Measurements from ENCODE around the gene PTTG2.
A peak's percentile ranks its signal among the peaks of the same experiment; 100 is the strongest.

PTTG2 gene

DNA sequence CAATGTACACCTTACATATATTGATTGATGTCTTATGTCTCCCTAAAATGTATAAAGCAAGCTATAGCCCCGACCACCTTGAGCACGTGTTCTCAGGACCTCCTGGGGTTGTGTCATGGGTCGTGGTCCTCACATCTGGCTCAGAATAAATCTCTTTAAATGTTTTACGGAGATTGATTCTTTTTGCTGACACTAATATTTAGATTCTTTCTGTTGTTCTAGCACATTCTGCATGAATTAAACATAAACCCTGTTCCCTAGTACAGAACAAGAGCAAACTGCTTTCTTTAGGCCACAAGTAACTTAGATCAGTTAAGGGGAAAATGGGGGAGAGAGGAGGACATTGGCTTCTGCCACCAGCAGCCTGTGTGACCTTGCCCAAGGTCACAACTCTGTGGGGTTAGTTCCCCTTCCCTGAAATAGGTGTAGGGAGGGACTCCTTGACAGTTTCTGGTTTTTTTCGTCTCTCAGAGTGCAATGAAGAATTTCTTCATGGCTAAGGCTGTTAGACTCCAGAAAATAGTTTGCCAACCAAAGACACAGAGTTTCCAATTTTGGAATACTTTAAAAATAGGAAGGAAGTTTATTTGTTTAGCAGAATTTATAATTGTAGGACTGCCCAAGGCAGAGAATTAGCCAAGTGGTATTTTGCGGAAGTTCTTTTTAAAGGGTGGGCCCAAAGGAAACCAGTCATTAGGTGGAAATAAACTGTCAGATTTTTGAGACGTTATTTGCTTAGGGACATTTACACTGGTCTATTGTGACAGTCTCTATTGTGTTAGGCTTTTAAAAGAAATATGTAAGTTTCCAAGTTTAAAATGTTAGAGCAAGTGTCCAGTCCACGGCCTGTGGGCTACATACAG is 29.4 kb downstream of the PTTG2 start:
- no peak for DNase-seq

DNA sequence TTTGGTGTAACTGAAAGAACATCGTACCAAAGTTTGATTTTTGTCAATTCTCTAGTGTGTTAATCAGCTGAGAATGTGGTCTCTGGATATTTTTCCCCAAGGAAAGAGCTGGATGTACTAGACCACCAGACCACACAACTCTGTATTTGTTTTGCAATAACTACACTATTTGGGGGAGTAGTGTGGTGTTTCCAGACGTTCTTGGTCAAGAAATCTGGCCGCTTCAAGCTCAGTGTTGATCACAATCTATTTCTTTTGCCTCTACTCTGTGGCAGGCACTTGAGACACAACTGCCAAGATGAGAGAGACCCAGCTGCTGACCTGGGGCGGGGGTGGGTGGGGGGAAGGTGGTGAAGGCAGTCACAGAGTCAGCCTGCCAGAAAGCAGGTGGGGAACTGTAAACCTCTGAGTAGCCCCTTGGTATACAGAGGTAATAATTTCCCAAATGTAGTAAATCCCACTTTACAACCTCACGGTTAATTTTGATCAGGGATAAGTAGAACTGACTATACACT is 30.6 kb downstream of the PTTG2 start:
- no peak for DNase-seq

DNA sequence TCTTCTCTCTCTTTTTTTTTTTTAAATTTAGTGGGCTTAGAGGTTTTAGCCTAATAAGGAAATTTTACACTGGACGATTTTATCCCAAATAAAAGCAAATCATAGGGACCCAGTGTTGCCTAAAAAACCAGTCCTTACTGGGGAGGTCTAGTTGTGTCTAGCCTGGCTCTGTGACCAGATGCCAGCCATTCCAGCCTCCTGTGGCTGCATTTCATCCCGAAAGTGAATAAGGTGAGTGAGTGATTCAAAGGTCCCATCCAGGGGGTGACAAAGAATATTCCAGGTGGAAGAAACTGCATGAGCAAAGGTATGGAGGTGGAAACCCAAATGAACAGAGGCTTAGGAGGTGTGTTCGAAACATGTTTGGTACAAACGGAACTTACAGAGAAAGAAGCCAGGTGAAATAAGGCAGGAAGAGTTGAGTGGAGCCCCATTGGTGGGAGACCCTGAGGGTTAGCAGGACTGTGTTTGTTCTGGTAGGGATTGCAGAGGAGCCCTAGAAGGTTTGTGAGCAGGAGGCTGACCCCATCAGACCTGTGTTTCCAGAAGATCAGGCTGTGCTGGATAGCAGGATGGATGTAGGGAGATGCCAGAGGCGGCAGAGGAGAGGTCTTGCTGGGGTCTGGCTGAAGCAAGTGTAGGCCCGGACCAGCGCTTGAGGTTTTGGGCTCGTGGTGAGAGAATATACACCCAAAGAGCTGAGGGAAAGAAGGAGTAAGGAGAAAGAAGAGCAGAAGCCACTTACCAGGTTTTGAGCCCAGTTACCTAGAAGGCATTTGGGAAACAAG is 31.6 kb downstream of the PTTG2 start:
- DNase-seq, result no peak

DNA sequence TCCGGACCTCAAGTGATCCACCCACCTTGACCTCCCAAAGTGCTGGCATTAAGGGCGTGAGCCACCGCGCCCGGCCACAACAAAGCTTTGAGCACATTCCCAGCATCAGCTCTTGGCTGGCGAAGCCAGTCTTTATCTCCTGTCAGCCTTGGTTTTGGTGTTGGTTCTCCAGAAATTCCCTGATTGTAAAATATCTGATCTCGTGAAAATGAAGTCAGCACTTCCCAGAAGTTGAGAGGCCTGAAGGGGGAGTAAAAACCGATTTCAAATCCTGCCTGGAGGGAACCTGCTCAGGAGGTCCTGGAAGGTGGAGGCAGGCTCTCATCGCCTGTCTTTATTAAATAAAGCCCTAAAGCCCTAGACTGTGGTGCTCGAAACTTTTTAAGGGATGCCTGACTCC is 33.6 kb downstream of the PTTG2 start:
- DNase-seq, result no peak

DNA sequence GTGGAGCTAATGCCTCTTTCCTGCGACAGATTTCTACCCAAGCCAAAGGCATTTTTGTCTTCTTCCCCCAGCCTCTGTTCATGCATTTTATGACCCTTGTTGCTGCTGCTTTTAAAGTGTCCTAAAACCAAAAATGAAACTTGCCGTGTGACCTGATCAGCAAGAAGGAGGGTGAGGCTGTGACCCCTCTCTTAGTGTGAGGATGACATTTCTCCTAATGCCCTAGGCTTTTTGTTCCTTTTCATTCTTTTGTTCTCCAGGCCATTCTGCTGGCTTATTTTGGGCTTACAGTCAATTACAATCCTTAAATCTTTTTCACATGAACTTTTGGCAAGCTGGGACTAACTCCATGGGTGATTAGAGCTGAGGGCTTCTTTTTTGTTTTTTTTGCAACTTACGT is 34.4 kb downstream of the PTTG2 start:
- no peak for DNase-seq

DNA sequence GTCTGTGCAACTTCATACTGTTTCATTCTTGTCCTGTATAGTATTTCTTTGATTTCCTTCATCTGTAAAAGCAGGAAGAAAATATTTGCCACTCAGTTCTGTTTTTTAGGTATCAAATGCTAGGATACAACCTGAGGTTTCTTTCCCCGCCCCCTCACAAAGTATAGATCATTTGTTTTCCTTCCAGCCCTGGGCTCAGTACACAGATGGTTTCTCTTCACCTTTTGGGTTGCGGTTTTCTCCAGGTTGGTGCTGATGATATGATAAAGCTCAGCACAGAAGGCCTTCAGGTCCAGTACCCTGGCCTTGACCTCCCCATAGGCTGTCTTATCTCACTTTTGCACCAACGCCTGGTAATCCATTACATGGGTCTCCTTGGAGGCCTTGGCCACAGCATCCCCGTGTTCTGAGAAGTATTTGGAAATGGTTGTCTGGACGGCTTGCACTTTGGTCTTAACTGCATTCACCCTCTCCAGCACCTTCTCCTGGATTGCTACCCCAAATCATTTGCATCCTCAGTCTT is 35.2 kb downstream of the PTTG2 start:
- DNase-seq, result no peak

DNA sequence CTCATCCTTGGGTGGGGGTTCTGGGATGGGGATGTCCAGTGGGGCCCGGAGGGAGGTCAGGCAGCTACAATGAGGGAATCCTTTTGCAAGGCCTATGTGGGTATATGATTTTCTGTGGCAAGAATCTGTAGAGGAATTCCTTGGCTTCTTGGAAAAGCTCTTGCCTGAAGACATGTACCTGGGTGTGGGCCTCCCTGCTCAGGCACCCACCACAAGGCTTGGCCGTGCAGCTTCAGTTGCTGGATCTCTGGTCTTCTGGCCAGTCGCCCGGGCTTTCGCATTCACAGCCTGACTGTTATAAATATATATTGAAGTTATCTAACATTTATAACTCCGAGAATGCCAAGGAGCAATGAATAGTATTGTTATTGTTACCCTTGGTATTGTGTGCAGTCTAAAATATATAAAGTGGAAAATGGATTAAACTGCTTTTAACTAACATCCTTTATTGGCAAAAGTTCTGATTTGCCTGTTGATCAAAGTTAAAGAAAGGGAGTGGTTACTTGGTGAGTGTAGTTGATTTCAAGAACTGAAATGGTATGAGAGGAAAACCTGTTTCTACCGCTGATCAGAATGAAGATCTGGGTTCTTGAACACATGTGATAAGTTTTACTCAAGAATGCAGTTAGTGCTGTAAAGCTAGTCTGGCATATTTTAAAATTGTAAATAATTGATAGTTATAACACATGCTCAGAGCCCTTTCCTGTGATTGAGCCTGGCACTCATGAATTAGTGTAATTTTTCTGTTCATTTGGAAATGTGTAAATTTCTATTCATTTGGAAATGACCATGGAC is 36.0 kb downstream of the PTTG2 start:
- DNase-seq, result no peak

DNA sequence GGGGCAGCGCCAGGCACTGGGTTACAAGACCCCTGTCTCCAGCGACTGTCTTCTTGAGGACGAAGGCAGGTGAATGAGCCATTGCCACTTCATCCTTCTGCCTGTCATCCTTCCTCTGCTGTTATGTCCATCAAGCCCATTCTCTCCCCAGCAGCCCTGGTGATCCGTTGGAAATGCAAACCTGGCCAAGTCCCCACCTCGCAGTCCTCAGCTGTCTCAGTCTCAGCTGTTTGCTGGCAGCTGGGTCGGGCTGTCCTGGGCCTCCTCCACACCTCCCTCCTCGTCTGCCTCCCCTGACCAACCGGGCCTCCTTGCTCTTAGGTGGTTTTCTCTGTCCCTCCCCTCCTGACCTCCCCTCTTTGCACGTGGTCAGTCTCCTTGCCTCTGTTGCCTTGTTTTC is 38.0 kb downstream of the PTTG2 start:
- no peak for DNase-seq

DNA sequence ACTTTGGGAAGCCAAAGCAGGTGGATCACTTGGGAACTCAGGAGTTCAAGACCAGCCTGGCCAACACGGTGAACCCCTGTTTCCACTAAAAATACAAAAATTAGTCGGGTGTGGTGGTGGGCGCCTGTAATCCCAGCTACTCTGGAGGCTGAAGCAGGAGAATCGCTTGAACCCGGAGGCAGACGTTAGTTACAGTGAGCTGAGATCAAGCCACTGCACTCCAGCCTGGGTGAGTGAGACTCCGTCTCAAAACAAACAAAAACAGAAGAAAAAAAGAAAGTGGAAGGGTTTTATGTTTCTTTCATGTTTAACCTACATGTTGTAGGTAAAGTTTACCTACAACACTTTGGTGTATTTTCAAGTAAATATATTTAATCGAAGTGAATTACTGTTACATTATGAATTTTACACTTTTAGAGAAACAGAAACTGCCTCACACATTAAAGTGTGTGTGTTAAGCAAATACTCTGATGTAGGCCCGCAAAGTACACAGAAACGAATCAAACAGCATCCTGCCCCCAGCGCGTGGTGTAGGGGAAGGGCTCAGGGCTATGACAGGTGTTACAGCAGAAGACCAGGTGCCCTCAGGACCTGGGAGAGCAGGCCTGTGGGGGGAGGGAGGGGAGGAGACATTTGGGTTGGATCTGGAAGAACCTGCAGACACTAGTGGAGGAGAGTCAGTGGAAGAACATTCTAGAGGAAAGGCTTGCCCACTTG is 39.0 kb downstream of the PTTG2 start:
- no peak for DNase-seq

DNA sequence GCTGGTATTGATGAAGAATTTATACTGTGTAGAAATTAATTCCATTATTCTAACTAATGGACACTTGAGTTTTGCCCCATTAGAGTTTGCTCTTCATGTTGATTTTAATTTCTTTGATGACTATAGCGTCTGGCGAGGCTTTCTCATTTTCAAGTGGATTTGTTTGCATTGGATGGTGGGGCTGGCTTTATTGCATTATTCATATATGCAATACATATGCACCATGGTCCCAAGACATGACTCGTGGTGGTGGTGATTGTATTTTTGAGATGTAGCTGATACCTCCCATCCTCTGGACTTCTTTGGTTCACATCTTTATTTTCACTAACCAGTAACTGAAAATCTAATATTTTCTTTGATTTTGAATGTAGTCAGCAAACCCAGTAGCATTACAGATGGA is 39.8 kb downstream of the PTTG2 start:
- no peak for DNase-seq

DNA sequence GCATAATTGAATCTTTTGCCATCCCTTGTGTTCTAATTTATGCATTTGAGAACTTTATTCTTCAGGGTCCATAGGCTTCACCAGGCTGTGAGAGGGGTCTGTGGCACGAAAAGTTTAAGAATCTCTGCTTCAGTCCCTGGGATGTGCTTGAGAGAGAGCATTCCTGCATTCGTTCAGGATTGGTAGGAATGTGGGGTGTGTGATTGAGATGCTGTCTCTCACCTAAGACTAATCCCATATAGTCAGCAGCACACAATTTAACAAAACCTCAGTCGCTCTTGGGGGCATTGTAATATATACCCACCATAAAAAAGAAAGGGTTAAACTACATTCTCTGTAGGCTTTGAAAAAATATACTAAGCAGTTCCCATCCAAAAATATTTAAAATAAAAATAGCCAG is 41.7 kb downstream of the PTTG2 start:
- no peak for DNase-seq

DNA sequence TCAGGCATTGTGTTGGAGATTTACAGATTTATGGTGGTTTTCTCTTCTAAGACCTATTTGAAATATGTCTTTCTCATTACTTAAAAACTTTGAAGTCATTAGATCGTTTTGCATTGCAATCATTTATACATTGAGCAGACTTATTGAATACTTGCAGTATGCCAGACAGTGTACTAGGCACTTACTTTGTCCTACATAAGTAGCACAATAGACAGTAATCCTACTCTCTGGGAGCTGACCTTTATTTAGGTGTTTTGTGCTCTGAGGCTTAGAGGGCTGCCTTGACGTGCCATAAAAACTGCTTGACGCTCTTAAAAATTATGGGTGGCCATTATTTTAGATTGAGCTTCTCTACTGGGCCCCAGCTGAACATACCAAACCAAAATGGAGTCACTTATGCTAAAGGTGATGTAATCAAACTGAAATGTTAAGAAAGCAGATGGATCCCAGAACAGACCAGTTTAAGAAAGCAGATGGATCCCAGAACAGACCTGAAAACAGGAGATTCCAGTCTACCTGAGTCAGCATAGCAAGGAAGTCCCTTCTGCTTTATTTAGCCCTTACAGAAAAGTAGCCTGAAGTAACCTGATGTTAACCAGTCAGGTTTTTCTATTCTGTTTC is 42.4 kb downstream of the PTTG2 start:
- no peak for DNase-seq

DNA sequence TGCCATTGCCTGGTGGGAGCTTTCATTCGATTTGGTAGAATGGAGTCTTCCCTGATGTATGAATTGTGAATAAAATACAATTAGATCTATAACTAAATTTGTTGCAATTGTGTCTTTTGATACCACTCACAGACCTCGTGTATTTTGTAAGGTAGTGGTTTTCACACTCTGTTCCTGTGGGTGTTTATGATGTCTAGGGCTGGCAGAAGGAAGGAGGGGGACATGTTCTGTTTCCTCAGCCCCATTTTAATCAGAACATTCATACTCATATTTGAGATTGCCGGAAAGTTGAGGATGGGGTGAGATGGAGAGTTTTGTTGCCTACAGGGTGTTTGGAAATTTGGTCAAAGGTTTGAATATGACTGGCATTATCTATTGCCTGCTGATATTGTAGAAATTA is 42.9 kb downstream of the PTTG2 start:
- DNase-seq, result no peak

DNA sequence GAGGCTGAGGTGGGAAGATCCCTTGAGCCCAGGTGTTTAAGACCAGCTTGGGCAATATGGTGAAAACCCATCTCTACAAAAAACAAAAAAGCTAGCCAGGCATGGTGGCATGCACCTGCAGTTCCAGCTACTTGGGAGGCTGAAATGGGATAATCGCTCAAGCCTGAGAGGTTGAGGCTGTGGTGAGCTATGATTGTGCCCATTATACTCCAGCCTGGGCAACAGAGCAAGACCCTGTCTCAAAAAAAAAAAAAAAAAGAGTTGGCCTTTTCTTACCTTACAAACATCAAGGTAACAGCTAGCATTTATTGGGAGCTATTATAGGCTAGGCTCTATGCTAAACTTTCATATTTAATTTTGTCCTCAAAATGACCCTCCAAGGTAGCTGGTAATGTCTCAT is 43.4 kb downstream of the PTTG2 start:
- no peak for DNase-seq

DNA sequence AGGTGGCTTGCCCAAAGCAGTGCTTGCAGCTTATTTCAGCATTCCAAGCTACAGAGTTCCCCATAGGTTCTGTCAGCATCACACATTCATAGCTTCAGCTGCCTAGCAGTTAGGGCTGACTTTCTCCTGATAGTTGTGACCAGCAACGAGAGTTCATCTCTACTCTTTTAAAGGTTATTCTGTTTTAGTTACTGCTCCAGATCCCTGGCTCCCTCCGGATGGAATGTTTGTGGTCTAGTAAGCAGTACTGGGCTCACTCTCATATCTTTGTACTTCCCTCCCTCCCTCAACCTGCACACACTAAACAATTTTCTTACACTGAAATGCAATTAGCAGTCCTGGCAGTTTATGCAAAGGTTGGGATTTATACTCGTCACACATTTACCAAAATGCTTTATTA is 43.9 kb downstream of the PTTG2 start:
- DNase-seq, result no peak

DNA sequence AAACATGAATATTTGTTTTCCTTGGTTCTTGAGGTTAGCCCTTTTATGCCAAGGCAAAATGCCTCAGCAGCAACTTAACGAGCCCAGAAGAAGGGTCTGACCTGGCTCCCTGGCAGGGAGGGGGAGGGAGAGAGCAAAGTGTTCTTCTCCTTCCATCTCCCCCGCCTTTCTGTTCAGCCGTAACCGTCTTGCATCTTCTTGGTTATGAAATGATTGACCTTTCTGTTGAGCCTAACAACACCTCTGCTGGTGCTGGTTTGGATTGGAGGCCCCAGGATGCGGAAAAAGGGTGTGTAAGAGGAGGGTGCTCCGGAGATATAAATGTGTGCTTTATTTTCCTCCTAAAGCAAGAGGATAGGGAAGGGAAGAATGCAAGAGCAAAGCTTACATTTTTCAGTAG is 44.7 kb downstream of the PTTG2 start:
- no peak for DNase-seq

DNA sequence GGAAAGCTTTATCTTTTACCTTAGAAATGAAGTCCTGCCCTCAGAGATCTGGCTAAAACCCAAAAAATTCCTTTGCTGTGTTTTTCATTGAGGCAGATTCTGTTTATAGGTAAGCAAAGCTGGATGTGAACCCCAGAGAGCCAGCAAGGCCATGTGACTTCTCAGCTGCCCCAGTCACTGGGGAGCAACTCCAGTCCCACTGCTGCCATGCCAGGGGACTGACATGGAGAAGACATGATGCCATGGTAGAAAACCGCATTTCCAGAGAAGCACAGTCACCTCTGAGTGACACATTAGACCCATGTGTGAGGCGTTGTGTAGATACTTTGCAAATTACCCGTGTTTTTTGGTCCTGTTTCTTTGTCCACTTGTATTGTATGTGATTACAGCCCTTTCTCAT is 45.4 kb downstream of the PTTG2 start:
- no peak for DNase-seq

DNA sequence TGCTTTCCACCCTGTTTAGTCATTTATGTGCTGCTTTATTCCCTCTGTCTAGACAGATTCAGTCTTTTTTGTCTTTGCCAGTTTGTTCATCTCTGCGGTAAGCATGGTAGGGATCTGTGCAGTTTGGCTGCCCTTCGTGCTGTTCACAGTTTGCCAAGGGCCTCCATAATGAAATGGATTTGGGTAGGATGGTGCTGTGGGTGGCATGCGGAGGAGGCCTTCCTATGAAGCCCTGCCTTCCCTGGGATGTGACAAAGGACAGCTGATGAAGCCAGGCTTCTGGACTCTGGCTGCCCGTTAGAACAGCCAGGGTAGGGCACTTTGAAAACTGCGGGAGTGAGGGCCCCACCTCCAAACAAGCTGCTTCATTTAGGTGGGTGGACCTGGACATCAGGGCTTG is 47.4 kb downstream of the PTTG2 start:
- DNase-seq, result no peak

DNA sequence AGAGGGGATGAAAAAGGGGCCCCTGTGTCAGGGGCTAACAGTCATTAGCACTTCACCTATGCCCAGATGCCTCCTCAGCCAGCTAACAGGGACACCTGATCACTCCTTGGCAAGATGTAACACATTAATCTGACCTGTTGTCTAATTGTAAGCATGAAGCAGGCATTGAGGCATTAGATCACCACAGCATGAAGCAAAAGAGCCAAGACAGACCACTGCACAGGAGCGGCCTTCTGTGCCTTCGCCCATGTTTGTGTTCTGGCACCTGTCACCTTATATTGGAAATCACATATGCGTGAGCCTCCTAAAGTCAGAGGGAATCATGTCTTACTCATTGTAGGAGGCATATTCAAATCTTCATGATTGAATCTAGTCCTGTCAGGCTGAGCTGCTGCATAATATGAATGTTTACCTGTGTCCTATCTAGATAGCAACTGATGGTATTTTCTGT is 48.4 kb downstream of the PTTG2 start:
- DNase-seq, result peak; percentile 65

DNA sequence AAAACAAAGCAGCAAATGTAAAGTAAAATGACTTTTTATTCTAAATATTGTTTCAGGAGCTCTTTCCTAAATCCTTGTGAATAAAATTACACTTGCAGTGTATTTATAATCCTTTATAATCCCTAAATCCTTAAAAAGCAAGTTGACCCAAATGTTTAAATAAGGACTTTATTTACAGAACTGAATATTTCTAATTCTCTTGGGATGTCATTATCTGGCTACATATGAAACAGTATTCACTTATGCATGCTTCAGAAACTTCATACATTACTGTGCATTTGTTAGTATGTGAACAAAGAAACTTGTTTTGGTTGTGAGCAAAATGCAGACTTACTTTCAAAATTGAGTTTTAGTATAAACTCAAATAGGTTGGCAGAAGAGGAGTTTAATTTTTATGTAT is 49.2 kb downstream of the PTTG2 start:
- DNase-seq, result no peak

DNA sequence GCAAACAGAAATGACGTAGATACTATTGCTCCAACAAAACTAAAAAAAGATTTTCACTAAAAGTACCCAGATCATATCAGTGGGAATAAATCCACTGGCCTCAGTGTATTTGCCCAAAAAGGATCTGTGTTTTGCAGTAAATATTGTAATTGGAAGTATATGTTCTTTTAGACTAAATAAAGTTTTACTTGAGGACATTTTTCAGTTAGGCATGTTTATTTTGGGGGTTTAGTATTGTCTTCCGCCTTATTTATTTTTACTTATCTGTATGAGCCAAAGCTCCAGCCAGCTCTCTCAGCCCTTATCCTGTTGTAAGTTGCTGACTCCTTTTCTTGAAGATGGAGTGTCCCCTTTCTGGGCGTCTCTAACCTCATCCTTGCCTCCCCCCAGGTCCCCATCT is 49.8 kb downstream of the PTTG2 start:
- DNase-seq, result no peak
